Adrenal gland (tissue), 12 donors: ENCODE data around the gene NXNL1. TPM values are rescaled to one million over a fixed set of nuclear protein-coding genes. Genes with fewer than 3 reads are reported as not detected.

Experiments used
- DNase-seq, 7 donors: peaks; one replicate each; pipeline ENCODE4 v3.0.0-alpha.2; 2019 to 2020
- H3K27ac ChIP-seq, 5 donors: fragments of 200-600 bp; sonication (generic) in 4 of 5; 1 replicate in 3 of 5; 2 replicates in 2 of 5; pipeline versions ENCODE4 v1.5.1 to v1.8.0; 2016 to 2020; ENCODE audit warnings: mild to moderate bottlenecking in 1 of 5
- H3K27me3 ChIP-seq: fragments of 200-600 bp; 2 replicates; pipeline ENCODE4 v1.8.0; 2021
- H3K36me3 ChIP-seq, 2 donors: fragments of 200-600 bp; replicated peaks in 1 of 2; 1 replicate in 1 of 2; 2 replicates in 1 of 2; pipeline versions ENCODE4 v1.5.1 to v1.8.0; 2018 to 2022
- H3K4me1 ChIP-seq, 2 donors: fragments of 200-600 bp; replicated peaks in 1 of 2; 1 replicate in 1 of 2; 2 replicates in 1 of 2; pipeline versions ENCODE4 v1.5.1 to v1.8.0; 2018 to 2021
- H3K4me3 ChIP-seq, 4 donors: fragments of 200-600 bp; sonication (generic) in 3 of 4; one replicate each; pipeline ENCODE4 v1.5.1; 2016 to 2018
- H3K9me3 ChIP-seq, 3 donors: fragments of 200-600 bp; sonication (generic) in 1 of 3; replicated peaks in 1 of 3; 1 replicate in 2 of 3; 2 replicates in 1 of 3; pipeline versions ENCODE4 v1.5.1 to v1.8.0; 2016 to 2021
- POLR2A ChIP-seq, 2 donors: fragments of 450-650 bp; IDR thresholded peaks; one replicate each; pipeline ENCODE4 v1.6.1; 2017; ENCODE audit warnings: antibody characterized with exemption in 2 of 2, mild to moderate bottlenecking in 2 of 2, moderate library complexity in 1 of 2
- WGBS, 4 donors: extraction: QIAGEN DNeasy Blood & Tissue Kit in 2 of 4; methylation state at CpG; one replicate each; pipeline versions ENCODE4 v1.1.5 to v1.1.7; 2013 to 2017; 5-methylcytosine and 5-hydroxymethylcytosine counted together
- intact Hi-C, 2 donors: fragments of 100-400 bp; cut with DNase I; formaldehyde crosslinking; loops; one replicate each; pipeline versions ENCODE4 v1.14.1 to v1.15.0; 2022 to 2023
- polyA plus RNA-seq, 3 donors: library from polyadenylated mRNA; stranded (reverse); fragments of 200-250 nt in 2 of 3; fragments of 350-450 nt in 1 of 3; fragmentation: Illumina TruSeq in 1 of 3; extraction: RNeasy Lipid Tissue Mini Kit (QIAGEN cat#74804) in 1 of 3; gene quantifications; one replicate each; pipeline ENCODE4 v1.2.3, GENCODE V29; 2013 to 2014
- total RNA-seq, 9 donors: library from RNA; depleted of rRNA in 4 of 9; stranded (reverse); fragments of >200 nt in 4 of 9; fragments of 120-200 nt in 1 of 9; fragmentation: NEBNext Ultra II Directional in 1 of 9; extraction: Animal tissue kit (Norgen Biotek cat#: 25700) in 1 of 9; gene quantifications; one replicate each; pipeline versions ENCODE4 v1.1.0 to v1.2.4, GENCODE V29; 2013 to 2023
- TF ChIP-seq, protein P1 (sequence below), 6 experiments: fragments of 450-650 bp in 4 of 6; fragments of 200-600 bp in 2 of 6; sonication (generic) in 1 of 6; IDR thresholded peaks; 1 replicate in 5 of 6; 2 replicates in 1 of 6; pipeline versions ENCODE4 v1.5.1 to v1.8.0; 2016 to 2021; ENCODE audit warnings: antibody characterized with exemption in 6 of 6, mild to moderate bottlenecking in 2 of 6, moderate library complexity in 1 of 6
- donor health status: healthy with polysubstance abuse.
- donor health status: Bipolar disorder and iron deficiency.
- donor health status: DM: yes; HTN: yes; CAD: no.
- donor health status: DM: no; HTN: no; CAD: no.
- donor health status: DM: no; HTN: no; CAD: no.
- donor health status: DM: yes; HTN: yes; CAD: no.

The NXNL1 gene
- total and polyA plus RNA-seq, 12 donors = 0.41 to 4.8 (median 1.7) TPM; not detected in 5

DNA sequence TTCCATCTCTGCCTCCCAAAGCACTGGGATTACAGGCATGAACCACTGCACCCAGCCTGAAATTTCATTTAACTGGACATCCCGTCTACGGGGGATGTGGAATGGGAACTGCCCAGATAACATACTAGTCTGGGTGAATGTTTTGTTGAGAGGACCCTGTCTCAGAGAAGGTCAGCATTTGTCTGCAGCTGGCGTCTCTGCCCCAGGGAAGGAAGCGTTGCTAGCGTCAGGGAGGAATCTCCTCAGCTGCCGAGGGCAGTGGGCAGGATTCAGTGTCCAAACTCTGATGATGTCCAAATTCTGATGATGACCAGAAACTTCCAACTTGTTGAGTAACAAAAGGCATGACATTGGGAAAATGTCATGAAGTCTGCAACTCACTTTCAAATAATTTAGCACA lies 3.1 kb downstream of the NXNL1 start:
- TF ChIP-seq, protein P1, sequence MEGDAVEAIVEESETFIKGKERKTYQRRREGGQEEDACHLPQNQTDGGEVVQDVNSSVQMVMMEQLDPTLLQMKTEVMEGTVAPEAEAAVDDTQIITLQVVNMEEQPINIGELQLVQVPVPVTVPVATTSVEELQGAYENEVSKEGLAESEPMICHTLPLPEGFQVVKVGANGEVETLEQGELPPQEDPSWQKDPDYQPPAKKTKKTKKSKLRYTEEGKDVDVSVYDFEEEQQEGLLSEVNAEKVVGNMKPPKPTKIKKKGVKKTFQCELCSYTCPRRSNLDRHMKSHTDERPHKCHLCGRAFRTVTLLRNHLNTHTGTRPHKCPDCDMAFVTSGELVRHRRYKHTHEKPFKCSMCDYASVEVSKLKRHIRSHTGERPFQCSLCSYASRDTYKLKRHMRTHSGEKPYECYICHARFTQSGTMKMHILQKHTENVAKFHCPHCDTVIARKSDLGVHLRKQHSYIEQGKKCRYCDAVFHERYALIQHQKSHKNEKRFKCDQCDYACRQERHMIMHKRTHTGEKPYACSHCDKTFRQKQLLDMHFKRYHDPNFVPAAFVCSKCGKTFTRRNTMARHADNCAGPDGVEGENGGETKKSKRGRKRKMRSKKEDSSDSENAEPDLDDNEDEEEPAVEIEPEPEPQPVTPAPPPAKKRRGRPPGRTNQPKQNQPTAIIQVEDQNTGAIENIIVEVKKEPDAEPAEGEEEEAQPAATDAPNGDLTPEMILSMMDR (IDR thresholded peaks at IDR 0.05) = no peak
- TF ChIP-seq POLR2A (IDR thresholded peaks at IDR 0.05) = no peak
- Histone ChIP-seq H3K9me3 (no peaks in the 10 kb centered on the region), H3K4me3 (no peak overlapping the region), H3K36me3 (no peaks in the 10 kb centered on the region), H3K4me1 (no peaks in the 10 kb centered on the region), H3K27me3 (peaks cover 17% of the 10 kb centered on the region), H3K27ac (no peak overlapping the region)
- intact Hi-C loops = no loop called here
- DNase-seq = no peak
- 0 to 56% (median 41%) methylated on average over 1 to 6 of the region's 6 CpGs for WGBS, 4 donors

DNA sequence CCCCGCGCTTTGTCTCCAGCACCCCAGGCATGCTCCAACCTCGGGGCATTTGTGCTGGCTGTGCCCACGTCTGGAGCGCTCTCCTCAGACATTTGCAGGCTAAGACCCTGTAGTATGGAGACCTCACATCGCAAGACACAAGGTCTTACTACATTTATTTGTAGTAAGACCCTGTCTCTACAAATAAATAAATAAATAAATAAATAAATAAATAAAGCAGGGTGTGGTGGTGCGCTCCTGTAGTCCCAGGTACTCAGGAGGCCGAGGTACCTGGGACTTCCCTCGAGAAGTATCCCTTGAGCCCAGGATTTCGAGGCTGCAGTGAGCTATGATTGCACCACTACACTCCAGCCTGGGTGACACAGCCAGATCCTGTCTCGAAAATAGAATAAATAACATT lies 4.6 kb downstream of the NXNL1 start:
- Histone ChIP-seq H3K4me1 (no peaks in the 10 kb centered on the region), H3K4me3 (no peak overlapping the region), H3K27me3 (peaks cover 17% of the 10 kb centered on the region), H3K9me3 (no peaks in the 10 kb centered on the region), H3K27ac (no peak overlapping the region), H3K36me3 (no peaks in the 10 kb centered on the region)
- no peak for TF ChIP-seq POLR2A (IDR thresholded peaks at IDR 0.05)
- TF ChIP-seq, protein P1 (IDR thresholded peaks at IDR 0.05) = no peak
- DNase-seq = no peak
- WGBS, 4 donors = 66 to 73% (median 68%) methylated on average over 10 to 11 of the region's 11 CpGs
- intact Hi-C loops = no loop called here

DNA sequence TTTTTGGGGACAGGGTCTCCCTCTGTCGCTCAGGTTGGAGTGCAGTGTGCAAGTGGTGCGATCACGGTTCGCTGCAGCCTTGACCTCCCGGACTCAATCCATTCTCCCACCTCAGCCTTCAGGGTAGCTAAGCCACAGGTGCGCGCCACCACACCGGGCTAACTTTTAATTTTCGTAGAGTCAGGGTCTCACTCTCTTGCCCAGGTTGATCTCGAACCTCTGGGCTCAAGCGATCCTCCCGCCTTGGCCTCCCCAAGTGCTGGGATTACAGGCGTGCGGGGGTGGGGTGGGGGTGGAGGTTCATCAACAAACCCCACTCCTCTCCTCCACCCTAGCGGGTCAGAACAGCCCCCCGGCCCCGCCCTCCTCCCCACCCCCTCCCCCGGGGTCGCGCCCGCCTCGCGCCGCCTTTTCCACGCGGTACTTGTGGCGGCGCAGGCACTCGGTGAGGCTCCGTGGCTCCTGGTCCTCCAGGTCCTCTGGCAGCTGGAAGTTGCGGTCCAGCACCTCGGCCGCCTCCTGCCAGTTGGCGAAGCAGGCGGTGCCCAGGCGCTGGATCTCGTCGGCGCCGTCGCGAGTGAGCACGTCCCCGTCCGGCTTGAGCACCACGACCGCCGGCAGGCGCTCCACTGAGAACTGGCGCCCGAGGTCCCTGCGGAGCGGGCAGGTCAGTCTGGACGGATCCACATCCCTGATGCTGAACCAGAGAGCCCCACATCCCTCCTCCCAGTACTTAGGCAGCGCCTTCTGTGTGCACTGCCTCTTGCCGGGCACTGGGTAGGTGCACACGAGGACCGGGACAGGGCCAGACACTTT lies 5.2 kb downstream of the NXNL1 start:
- DNase-seq = peak in 3 of 7 donors; percentile 35 to 57 (median 46)
- 10 to 34% (median 12%) methylated on average over 10 to 58 of the region's 58 CpGs for WGBS, 4 donors
- Histone ChIP-seq H3K27ac (no peak overlapping the region), H3K27me3 (peaks cover 17% of the 10 kb centered on the region), H3K9me3 (no peaks in the 10 kb centered on the region), H3K4me3 (no peak overlapping the region), H3K36me3 (no peaks in the 10 kb centered on the region), H3K4me1 (peaks cover 0 to 1% of the 10 kb centered on the region in 2 donors)
- intact Hi-C loops = no loop called here
- TF ChIP-seq, protein P1 (IDR thresholded peaks at IDR 0.05) = no peak
- TF ChIP-seq POLR2A (IDR thresholded peaks at IDR 0.05) = no peak

- intact Hi-C loops = no loop called here
- WGBS, 4 donors = 7 to 28% (median 10%) methylated on average over 9 to 13 of the region's 13 CpGs
- DNase-seq = no peak
- H3K9me3 ChIP-seq = no peaks in the 10 kb centered on the region
- peaks cover 17% of the 10 kb centered on the region for H3K27me3 ChIP-seq
- no peak overlapping the region for H3K27ac ChIP-seq
- H3K36me3 ChIP-seq = no peaks in the 10 kb centered on the region
- TF ChIP-seq, protein P1 (IDR thresholded peaks at IDR 0.05) = no peak
- no peak for TF ChIP-seq POLR2A (IDR thresholded peaks at IDR 0.05)
- no peak overlapping the region for H3K4me3 ChIP-seq
- H3K4me1 ChIP-seq = peaks cover 0 to 3% of the 10 kb centered on the region in 2 donors
Observed at GRCh38 chr19:17454576-17455071, 6.1 kb downstream of the NXNL1 start.
